Thyroid gland (tissue), 4 donors: ENCODE measurements around the gene SLC22A24.

Experiments used
- CTCF ChIP-seq, 6 experiments: fragments of 200-600 bp in 3 of 6; fragments of 450-650 bp in 3 of 6; sonication (generic) in 3 of 6; IDR thresholded peaks; one replicate each; pipeline ENCODE4 v1.5.1; 2016 to 2019; ENCODE audit warnings: antibody characterized with exemption in 6 of 6, mild to moderate bottlenecking in 2 of 6, inconsistent platforms in 1 of 6, moderate library complexity in 1 of 6
- POLR2A ChIP-seq, 2 donors: fragments of 450-650 bp; IDR thresholded peaks; one replicate each; pipeline ENCODE4 v1.6.1; 2017; ENCODE audit warnings: antibody characterized with exemption in 2 of 2, mild to moderate bottlenecking in 2 of 2, moderate library complexity in 1 of 2

GRCh38 chr11:63042596-63042995 lies 101.4 kb downstream of the SLC22A24 start:
- TF ChIP-seq CTCF (IDR thresholded peaks at IDR 0.05) (no peak), POLR2A (IDR thresholded peaks at IDR 0.05) (no peak)
